Stimulated activated CD4-positive, alpha-beta T cell treated with anti-CD3 and anti-CD28 coated beads, Interleukin-4, amount 100 ng/mL, for 48 hours (primary cell): ENCODE results near the gene BMPR2.

Experiments used
- DNase-seq, 2 donors: peaks; one replicate each; pipeline ENCODE4 v3.0.0-alpha.2; 2020; ENCODE audit warnings: low read depth in 2 of 2

The BMPR2 gene

GRCh38 chr2:202592566-202592965 lies 216.4 kb downstream of the BMPR2 start:
- DNase-seq, result no peak

- no peak for DNase-seq
Observed at GRCh38 chr2:202599105-202599504, 223.0 kb downstream of the BMPR2 start.

DNA sequence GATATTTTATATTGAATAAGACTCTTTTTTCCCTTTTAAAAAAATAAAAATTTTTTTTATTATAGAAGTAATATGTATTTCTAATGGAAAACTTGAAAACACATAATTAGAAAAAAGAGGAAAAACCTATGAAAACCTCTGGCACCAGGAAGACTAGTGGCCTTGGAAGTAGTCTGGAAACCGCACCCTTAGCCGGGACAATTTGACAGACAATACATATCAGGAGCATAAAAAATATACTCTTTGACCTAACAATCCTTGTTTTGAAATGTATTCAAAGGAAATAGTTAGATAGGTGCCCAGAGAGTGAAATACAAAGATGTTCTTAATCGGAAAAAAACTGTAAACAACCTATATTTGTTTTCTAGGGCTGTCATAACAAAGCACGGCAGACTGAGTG lies 223.8 kb downstream of the BMPR2 start:
- DNase-seq, result no peak

DNA sequence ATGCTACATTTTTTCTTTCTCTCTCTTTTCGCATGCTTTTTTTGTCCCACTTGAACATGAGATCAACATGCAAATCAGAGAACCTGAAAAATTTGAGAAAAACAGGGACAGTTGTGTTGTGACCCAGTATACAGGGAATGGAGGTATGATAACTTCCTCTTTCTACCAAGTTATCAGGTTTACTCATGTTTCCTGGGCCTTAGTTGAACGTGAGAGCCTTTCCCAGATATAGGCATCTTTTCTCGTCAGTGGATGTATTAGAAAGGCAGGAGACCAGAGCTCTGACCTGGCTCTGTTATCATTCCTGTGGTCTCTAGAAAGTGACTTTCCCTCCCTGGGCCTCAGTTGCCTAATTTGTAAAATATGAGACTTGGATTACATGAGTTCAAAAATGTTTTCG lies 228.6 kb downstream of the BMPR2 start:
- DNase-seq, result no peak

GRCh38 chr2:202605174-202605573 lies 229.0 kb downstream of the BMPR2 start:
- no peak for DNase-seq

DNA sequence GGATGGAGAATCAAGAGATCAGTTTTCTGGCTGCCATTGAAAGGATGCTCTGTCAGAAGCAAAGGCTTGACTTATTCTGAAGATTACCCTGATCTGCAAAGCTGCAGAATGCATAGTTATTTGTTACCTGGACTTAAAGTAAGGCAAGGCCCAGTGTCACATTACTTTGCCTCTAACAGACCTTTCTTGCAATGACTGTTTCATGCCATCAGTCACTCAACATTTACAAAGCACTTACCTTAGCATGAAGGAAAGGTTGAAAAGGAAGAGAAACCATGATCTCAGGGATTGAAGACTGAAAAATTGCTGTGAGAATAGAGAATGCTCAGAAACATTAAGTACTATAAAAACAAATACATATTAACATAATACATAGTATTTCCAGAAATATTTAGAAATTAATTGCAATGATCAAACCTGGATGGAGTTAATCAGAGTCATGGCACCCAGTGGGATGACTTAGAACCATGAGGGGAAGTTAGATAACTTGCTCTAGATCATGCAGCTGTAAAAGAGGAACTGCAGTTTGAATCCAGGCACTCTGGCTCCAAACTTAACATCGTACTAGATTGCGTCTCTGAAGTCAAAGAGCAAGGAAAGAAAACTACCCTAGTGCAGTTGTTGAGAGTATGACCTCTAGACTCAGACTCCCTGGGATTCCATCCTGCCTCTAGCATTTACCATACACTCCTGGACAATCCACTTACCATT lies 232.2 kb downstream of the BMPR2 start:
- DNase-seq, result no peak

DNA sequence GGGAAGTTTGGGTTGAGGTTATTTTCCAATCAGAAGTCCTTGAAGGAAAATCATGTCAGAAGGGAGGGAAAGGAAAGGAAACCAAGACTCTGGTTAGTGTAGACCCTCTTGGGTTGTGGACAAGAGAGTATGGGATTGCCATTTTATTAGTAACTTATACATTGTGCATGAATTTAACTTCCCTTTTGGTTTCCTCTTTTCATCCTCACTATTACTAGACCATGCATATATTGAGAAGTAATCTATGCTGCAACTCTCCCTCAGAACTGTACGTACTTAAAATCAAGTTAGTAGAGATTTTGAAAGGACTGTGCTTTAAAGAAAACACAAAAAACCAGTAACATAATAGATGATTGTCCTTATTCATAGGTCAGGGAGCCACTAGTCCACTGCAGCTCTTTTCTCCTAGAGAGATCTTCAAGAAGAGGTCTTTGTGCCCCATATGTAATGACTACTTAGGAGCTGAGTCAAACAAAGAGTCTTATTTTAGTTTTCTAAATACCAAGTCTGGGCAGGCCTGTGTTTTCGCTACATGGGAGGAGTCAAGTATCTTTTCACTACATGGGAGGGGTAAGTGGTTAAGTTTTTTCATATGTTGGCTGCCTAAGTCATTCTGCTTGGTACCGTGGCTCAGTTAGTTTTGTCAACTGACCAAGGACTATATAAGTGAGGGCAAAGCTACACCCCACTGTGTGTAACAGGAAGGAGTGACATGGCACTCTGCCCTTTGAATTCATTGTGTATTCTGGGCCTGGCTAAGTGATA lies 233.4 kb downstream of the BMPR2 start:
- DNase-seq, result no peak

GRCh38 chr2:202610380-202610779 lies 234.3 kb downstream of the BMPR2 start:
- DNase-seq, result no peak

- DNase-seq, result no peak
Observed at GRCh38 chr2:202612145-202612544, 236.0 kb downstream of the BMPR2 start.

DNA sequence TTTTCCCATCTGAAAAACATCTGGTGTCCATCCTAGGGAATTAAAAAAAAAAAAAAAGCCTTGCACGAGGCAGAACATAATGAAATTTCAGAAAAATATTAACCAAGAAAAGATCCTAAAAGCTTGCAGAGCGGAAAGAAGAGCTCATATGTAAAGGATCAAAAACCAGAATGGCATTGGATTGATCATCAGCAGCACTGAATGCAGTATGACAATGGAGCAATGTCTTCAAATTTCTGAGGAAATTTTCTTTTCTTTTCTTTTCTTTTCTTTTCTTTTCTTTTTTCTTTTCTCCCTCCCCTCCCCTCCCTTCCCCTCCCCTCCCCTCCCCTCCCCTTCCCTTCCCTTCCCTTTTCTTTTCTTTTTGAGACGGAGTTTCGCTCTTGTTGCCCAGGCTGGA lies 237.4 kb downstream of the BMPR2 start:
- no peak for DNase-seq
